Measurements from ENCODE around the gene MAP3K7CL.

Gene MAP3K7CL

GRCh38 chr21:29172282-29172681, 41.8 kb downstream of the MAP3K7CL start:
- DNase-seq, result no peak

GRCh38 chr21:29174607-29175013, 44.2 kb downstream of the MAP3K7CL start:
- no peak for DNase-seq

GRCh38 chr21:29175408-29176134, 45.1 kb downstream of the MAP3K7CL start:
- no peak for DNase-seq

- DNase-seq, result no peak
Observed at GRCh38 chr21:29176471-29177120, 46.2 kb downstream of the MAP3K7CL start.

- DNase-seq, result no peak
Observed at GRCh38 chr21:29177800-29178199, 47.4 kb downstream of the MAP3K7CL start.

GRCh38 chr21:29178926-29179325, 48.5 kb downstream of the MAP3K7CL start:
- DNase-seq, result no peak

- DNase-seq, result no peak
Observed at GRCh38 chr21:29179503-29179902, 49.1 kb downstream of the MAP3K7CL start.

- no peak for DNase-seq
Observed at GRCh38 chr21:29181799-29182470, 51.5 kb downstream of the MAP3K7CL start.

- DNase-seq, result no peak
Observed at GRCh38 chr21:29182691-29183092, 52.2 kb downstream of the MAP3K7CL start.

GRCh38 chr21:29184037-29184436, 53.6 kb downstream of the MAP3K7CL start:
- DNase-seq, result no peak

- no peak for DNase-seq
Observed at GRCh38 chr21:29185172-29185571, 54.7 kb downstream of the MAP3K7CL start.

- DNase-seq, result no peak
Observed at GRCh38 chr21:29185633-29186032, 55.2 kb downstream of the MAP3K7CL start.

GRCh38 chr21:29186246-29186645, 55.8 kb downstream of the MAP3K7CL start:
- DNase-seq, result no peak

GRCh38 chr21:29187944-29188343, 57.5 kb downstream of the MAP3K7CL start:
- DNase-seq, result no peak

- DNase-seq, result no peak
Observed at GRCh38 chr21:29189353-29189752, 58.9 kb downstream of the MAP3K7CL start.

- no peak for DNase-seq
Observed at GRCh38 chr21:29190923-29191331, 60.5 kb downstream of the MAP3K7CL start.

- DNase-seq, result no peak
Observed at GRCh38 chr21:29193072-29193471, 62.6 kb downstream of the MAP3K7CL start.

- DNase-seq, result no peak
Observed at GRCh38 chr21:29193901-29194300, 63.5 kb downstream of the MAP3K7CL start.

GRCh38 chr21:29194342-29194741, 63.9 kb downstream of the MAP3K7CL start:
- DNase-seq, result no peak

- DNase-seq, result no peak
Observed at GRCh38 chr21:29194847-29195246, 64.4 kb downstream of the MAP3K7CL start.

- DNase-seq, result peak; percentile 42
Observed at GRCh38 chr21:29195981-29196669, 65.7 kb downstream of the MAP3K7CL start.

GRCh38 chr21:29196670-29197191, 66.3 kb downstream of the MAP3K7CL start:
- no peak for DNase-seq

- DNase-seq, result no peak
Observed at GRCh38 chr21:29201186-29201585, 70.7 kb downstream of the MAP3K7CL start.
